H1 (cell line): ENCODE data around the gene SFXN2. TPM values are rescaled to one million over a fixed set of nuclear protein-coding genes. Genes with fewer than 3 reads are reported as not detected.

Source experiments
- ATF3 ChIP-seq: IDR thresholded peaks from 2 replicates; pipeline ENCODE4 v1.6.1; 2011; ENCODE audit warnings: low read depth, mild to moderate bottlenecking, low read length; ENCODE audit not compliant: insufficient read depth
- EGR1 ChIP-seq: IDR thresholded peaks from 2 replicates; pipeline ENCODE4 v1.6.1; 2011; ENCODE audit warnings: low read depth, low read length, borderline replicate concordance
- RAD21 ChIP-seq, 2 experiments: IDR thresholded peaks in 1 of 2; conservative IDR thresholded peaks in 1 of 2; 2 replicates each; pipeline ENCODE4 v1.6.1; 2011; ENCODE audit warnings: low read depth in 2 of 2, low read length in 2 of 2, improper control_type of control experiment in 1 of 2, inconsistent platforms in 1 of 2, mild to moderate bottlenecking in 1 of 2, moderate library complexity in 1 of 2
- TAF1 ChIP-seq: IDR thresholded peaks from 2 replicates; pipeline ENCODE4 v1.6.1; 2011; ENCODE audit warnings: mild to moderate bottlenecking, low read depth, low read length
- TAF7 ChIP-seq: optimal IDR thresholded peaks from 2 replicates; pipeline ENCODE3; 2011; ENCODE audit warnings: low read depth, mild to moderate bottlenecking, inconsistent platforms, low read length, moderate library complexity, borderline replicate concordance
- USF2 ChIP-seq: IDR thresholded peaks from 2 replicates; pipeline ENCODE4 v1.6.1; 2011; ENCODE audit warnings: low read length, improper control_type of control experiment
- polyA plus RNA-seq, 7 experiments: library from polyadenylated mRNA; depleted of rRNA in 3 of 7; stranded (reverse) in 5 of 7; unstranded in 2 of 7; fragments of >200 nt in 5 of 7; fragments of 200-250 nt in 2 of 7; gene quantifications; 1 replicate in 5 of 7; 2 replicates in 1 of 7; 4 replicates in 1 of 7; pipeline versions ENCODE4 v1.2.1 to v1.2.3, GENCODE V29; 2011 to 2013; ENCODE audit warnings: missing spikeins in 2 of 7, mixed read lengths in 2 of 7
- total RNA-seq: library from RNA; stranded (reverse); fragmentation: NEBNext Ultra II Directional; extraction: Animal tissue kit (Norgen Biotek cat#: 25700); gene quantifications from 2 replicates; pipeline ENCODE4 v1.2.1, GENCODE V29; 2021

Gene SFXN2
- total and polyA plus RNA-seq, 2 of the 8 experiments (the other 6 are each of a cell fraction or from before 2014, with no cell fraction given): 20.5 to 23.5 TPM

GRCh38 chr10:102729029-102730026 lies 14.9 kb downstream of the SFXN2 start (continued):
- no peak for TF ChIP-seq TAF1
- TF ChIP-seq ATF3: no peak
- no peak for TF ChIP-seq TAF7
- TF ChIP-seq USF2: no peak
- TF ChIP-seq RAD21 (IDR thresholded peaks at IDR 0.05 in 1 of 2, conservative IDR thresholded peaks at IDR 0.05 in 1 of 2; ENCODE audit: low read depth in 2 of 2, low read length in 2 of 2): peak; percentile 94 to 98
- TF ChIP-seq EGR1: peak; percentile 53; the same call in 1 of the 2 replicates
